ACC112 (cell line): Measurements from ENCODE around the gene LCE2B.
"Not testable (repeated sequence)": the region's sequence is repeated elsewhere in the genome, so short reads cannot be mapped to it uniquely, and the experiment has no call there.

Experiments used
- H2AFZ ChIP-seq: fragments of 200-600 bp; sonication (generic); one replicate; pipeline ENCODE4 v1.6.0; 2017; ENCODE audit warnings: antibody characterized with exemption, low read length; ENCODE audit not compliant: unreplicated experiment
- H3K27ac ChIP-seq: fragments of 200-600 bp; sonication (generic); 2 replicates; pipeline ENCODE4 v1.5.1; 2014; ENCODE audit warnings: low read depth, mild to moderate bottlenecking, antibody characterized with exemption, low read length, moderate library complexity
- H3K27me3 ChIP-seq: fragments of 200-600 bp; sonication (generic); 2 replicates; pipeline ENCODE4 v1.6.1; 2014; ENCODE audit warnings: mild to moderate bottlenecking, antibody characterized with exemption, low read length, moderate library complexity, mixed read lengths; ENCODE audit not compliant: insufficient read depth
- H3K36me3 ChIP-seq: fragments of 200-600 bp; sonication (generic); 2 replicates; pipeline ENCODE4 v1.6.1; 2016; ENCODE audit warnings: mild to moderate bottlenecking, antibody characterized with exemption, low read length, moderate library complexity, mixed read lengths; ENCODE audit not compliant: insufficient read depth
- H3K4me1 ChIP-seq: fragments of 200-600 bp; sonication (generic); one replicate; pipeline ENCODE4 v1.6.1; 2016; ENCODE audit warnings: low read length, mixed read lengths; ENCODE audit not compliant: insufficient read depth, unreplicated experiment, control insufficient read depth
- H3K4me3 ChIP-seq: fragments of 200-600 bp; sonication (generic); 2 replicates; pipeline ENCODE4 v1.5.1; 2014; ENCODE audit warnings: mild to moderate bottlenecking, low read depth, low read length
- H3K79me2 ChIP-seq: fragments of 200-600 bp; sonication (generic); one replicate; pipeline ENCODE4 v1.6.0; 2016; ENCODE audit warnings: low read length; ENCODE audit not compliant: control insufficient read depth, unreplicated experiment, insufficient read depth

LCE2B gene

DNA sequence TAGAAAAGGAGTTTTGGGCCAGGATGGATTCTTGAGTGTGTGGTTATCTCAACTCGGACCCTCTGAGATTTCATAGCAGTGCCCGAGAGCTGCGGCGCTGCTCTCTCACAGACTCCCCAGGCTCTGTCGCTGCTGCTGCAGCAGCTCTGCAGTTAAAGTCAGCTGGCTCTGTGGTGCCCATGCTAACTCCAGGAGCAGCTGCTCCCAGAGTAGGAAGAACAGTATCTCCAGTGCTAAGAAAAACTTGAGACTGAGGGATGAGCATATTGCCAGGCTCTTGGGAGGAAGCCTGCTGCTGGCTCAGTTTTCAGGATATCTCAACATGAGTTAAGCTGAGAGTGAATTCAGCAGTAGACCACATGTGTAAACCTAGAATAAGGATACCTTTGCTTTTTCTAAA, 18.3 kb upstream of the LCE2B start:
- no peaks in the 10 kb centered on the region for H3K79me2 ChIP-seq
- H3K4me1 ChIP-seq, result no peaks in the 10 kb centered on the region
- H3K27ac ChIP-seq, result no peak overlapping the region
- H3K27me3 ChIP-seq, result no peaks in the 10 kb centered on the region
- H3K4me3 ChIP-seq, result no peak overlapping the region
- H2AFZ ChIP-seq, result no peak overlapping the region
- no peaks in the 10 kb centered on the region for H3K36me3 ChIP-seq

DNA sequence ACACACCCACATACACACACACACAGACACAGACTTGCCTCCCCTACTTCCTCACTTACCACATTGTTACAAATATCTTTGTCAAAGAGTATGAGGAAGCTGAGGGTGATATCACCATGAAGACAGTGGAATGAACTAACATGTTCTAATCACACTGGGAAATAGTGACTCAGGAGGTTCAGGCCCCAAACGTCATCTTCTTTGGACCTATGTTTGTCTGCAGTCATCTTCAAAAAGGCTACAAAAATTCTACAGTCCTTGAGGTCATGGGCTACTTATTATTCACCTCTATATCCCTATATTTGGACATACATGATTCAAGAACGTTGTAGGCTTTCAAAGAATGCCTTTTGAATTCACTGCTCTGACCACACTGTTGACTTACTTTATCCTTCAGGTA, 12.9 kb upstream of the LCE2B start:
- Histone ChIP-seq H3K27me3 (no peaks in the 10 kb centered on the region), H2AFZ (no peak overlapping the region), H3K4me1 (no peaks in the 10 kb centered on the region), H3K36me3 (no peaks in the 10 kb centered on the region), H3K4me3 (no peak overlapping the region), H3K27ac (no peak overlapping the region), H3K79me2 (no peaks in the 10 kb centered on the region)

DNA sequence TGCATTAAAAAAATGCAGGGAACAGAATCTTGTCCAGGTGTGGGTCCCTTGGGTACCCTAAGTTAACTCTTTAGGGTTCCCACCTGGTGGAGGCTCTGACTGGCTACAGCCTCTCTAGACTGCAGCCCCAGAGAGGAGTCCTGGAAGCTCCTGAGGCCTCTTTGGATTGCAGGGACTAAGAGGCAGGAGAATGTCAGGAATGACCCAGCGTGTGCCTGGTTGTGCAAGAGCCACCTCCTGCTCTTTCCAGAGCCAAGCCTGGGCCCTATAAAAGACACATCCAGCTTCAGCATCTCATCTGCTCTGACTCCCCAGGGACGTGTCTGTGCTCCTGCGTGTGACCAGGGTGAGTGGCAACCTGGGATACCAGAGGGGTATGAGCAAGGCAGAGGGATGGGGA, 10.9 kb upstream of the LCE2B start, which contains the start of gene LCE2C:
LCE2C (plus strand) TSS at position 297 of the 400 bp plus-strand sequence. CDS start 737 bp downstream, outside the sequence.
- not testable (repeated sequence) for H3K27me3 ChIP-seq, H3K4me3 ChIP-seq, H3K36me3 ChIP-seq, H3K27ac ChIP-seq, H3K4me1 ChIP-seq, H3K79me2 ChIP-seq, H2AFZ ChIP-seq

DNA sequence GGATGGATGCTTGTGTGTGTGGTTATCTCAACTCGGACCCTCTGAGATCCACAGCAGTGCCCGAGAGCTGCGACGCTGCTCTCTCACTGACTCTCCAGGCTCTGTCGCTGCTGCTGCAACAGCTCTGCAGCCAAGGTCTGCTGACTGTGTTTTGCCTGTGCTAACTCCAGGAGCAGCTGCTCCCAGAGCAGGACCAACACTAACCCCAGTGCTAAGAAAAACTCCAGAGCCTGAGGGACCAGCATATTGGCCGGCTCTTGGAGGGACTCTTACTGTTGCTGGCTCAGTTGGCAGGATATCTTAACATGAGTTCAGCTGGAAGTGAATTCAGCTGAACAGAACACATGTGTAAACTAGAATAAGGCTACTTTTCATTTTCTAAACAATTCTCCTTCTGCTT, 6.5 kb upstream of the LCE2B start:
- no peak overlapping the region for H3K4me3 ChIP-seq
- no peaks in the 10 kb centered on the region for H3K36me3 ChIP-seq
- no peak overlapping the region for H3K27ac ChIP-seq
- H2AFZ ChIP-seq, result no peak overlapping the region
- no peaks in the 10 kb centered on the region for H3K27me3 ChIP-seq
- H3K4me1 ChIP-seq, result no peaks in the 10 kb centered on the region
- no peaks in the 10 kb centered on the region for H3K79me2 ChIP-seq

DNA sequence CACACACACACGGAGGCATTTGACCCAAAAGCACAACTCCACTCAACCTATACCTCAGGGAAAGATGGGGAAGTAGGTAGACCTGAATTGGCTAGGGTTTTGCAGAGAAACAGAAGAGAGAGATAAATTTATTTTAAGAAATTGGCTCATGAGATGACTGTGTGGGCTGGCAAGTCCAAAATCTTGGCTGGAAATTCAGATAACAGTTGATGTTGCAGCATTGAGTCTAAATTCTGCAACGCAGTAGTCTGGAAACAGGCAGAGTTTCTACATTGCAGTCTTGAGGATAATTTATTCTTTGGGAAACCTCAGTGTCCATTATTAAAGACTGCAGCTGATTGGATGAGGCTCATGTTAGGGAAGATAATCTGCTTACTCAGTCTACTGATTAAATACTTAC, 4.3 kb upstream of the LCE2B start:
- no peaks in the 10 kb centered on the region for H3K79me2 ChIP-seq
- no peaks in the 10 kb centered on the region for H3K4me1 ChIP-seq
- H3K36me3 ChIP-seq, result no peaks in the 10 kb centered on the region
- no peak overlapping the region for H3K4me3 ChIP-seq
- H2AFZ ChIP-seq, result no peak overlapping the region
- no peaks in the 10 kb centered on the region for H3K27me3 ChIP-seq
- H3K27ac ChIP-seq, result no peak overlapping the region

DNA sequence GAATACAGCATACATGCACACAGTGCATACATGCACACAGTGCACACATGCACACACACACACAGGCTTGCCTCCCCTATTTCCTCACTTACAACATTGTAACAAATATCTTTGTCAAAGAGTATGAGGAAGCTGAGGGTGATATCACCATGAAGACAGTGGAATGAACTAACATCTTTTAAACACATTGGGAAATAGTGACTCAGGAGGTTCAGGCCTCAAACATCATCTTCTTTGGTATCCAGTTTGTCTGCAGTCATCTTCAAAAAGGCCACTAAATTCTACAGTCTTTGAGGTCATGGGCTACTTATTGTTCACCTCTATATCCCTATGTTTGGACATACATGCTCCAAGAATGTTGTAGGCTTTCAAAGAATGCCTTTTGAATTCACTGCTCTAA, 2.1 kb upstream of the LCE2B start:
- no peaks in the 10 kb centered on the region for H3K79me2 ChIP-seq
- H3K36me3 ChIP-seq, result no peaks in the 10 kb centered on the region
- H3K4me3 ChIP-seq, result no peak overlapping the region
- no peak overlapping the region for H2AFZ ChIP-seq
- H3K27ac ChIP-seq, result no peak overlapping the region
- H3K4me1 ChIP-seq, result no peaks in the 10 kb centered on the region
- H3K27me3 ChIP-seq, result no peaks in the 10 kb centered on the region

DNA sequence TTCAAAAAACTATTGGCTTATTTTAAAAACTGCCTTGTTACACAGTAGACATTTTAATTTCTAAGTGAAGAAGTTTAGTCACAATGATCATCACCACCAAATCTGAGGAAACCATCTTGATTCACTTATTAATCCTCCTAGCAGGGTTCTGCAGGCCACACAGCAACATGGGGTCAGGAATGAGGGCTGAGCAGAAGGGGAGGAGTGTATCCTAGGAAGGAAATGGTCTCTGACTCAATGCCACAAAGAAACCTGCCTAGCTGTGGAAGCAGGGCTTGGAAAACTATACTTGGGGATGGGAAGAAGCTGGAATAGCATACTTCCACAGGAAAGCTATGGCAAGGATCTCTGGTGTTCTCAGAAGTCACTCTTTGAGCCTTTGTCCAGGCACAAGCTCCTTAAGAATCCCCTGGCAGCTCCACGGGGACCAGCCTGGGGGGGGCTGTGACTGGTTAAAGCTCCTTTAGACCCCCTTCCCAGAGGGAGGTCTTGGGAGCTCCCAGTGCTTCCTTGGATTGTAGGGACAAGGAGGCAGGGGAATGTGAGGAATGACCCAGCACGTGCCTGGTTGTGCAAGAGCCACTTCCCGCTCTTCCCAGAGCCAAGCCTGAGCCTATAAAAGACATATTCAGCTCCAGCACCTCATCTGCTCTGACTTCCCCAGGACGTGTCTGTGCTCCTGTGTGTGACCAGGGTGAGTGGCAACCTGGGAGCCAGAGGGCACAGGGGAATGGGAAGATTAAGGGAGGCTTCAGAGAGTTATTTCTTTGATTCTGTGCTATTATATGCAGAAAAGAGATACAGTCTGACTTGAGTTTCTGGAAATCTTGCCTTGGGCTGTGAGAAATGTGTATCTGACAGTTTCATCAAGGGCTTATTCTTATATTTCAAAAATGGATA, 12.0 kb downstream of the LCE2B start, which contains the start of gene LCE2A:
LCE2A (plus strand) TSS at position 645 of the 900 bp plus-strand sequence. CDS start 557 bp downstream, outside the sequence.
- Histone ChIP-seq H3K4me1 (no peaks in the 10 kb centered on the region), H3K27ac (no peak within 1 kb of the TSS), H3K36me3 (no peaks in the 10 kb centered on the region), H3K79me2 (no peaks in the 10 kb centered on the region), H3K27me3 (no peaks in the 10 kb centered on the region), H3K4me3 (no peak within 1 kb of the TSS), H2AFZ (no peak within 1 kb of the TSS)

DNA sequence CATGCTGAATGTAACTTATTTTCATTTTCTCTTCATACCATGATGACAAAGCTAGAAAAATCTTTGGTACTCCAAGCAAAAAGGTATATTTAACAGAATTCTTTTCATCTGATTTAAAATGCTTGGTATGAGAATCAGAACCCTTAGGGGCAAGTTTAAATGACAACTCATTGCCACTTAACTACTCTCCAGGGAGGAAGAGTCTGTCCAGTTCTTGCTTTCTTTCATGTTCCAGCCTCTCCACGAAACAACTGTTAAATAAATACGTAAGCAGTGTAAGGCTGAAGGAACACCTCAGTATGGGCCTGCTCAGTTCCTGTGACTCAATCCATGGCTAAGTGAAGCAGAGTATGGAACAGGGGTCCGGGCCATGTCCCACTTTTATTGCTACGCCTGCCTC, 13.8 kb downstream of the LCE2B start:
- Histone ChIP-seq H3K27ac (no peak overlapping the region), H3K4me1 (no peaks in the 10 kb centered on the region), H3K4me3 (no peak overlapping the region), H2AFZ (no peak overlapping the region), H3K27me3 (no peaks in the 10 kb centered on the region), H3K36me3 (no peaks in the 10 kb centered on the region), H3K79me2 (no peaks in the 10 kb centered on the region)

DNA sequence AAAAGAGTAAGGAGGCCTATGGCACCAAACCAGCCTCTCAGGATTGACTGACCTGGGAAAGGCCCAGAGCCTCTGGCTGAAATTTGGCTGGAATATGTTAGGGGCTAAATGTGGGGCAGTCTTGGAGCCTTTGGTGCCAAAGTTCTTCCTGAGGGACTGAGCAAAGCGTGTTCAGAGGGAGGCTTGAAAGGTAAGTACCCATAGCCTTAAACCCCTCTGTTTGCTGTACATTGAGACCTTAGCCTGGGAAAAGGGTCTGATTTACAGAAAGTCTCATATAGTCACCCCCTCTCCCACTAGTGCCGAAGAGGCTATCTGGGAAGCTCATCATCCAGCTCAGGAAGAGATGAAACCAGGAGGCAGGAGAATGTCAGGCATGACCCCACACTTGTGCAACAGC, 21.9 kb downstream of the LCE2B start, which contains the start of gene LCE4A:
LCE4A (plus strand) TSS at position 301 of the 400 bp plus-strand sequence. CDS start 916 bp downstream, outside the sequence.
- Histone ChIP-seq H3K36me3 (no peaks in the 10 kb centered on the region), H2AFZ (no peak within 1 kb of the TSS), H3K79me2 (no peaks in the 10 kb centered on the region), H3K4me1 (no peaks in the 10 kb centered on the region), H3K27ac (no peak within 1 kb of the TSS), H3K4me3 (no peak within 1 kb of the TSS), H3K27me3 (no peaks in the 10 kb centered on the region)

DNA sequence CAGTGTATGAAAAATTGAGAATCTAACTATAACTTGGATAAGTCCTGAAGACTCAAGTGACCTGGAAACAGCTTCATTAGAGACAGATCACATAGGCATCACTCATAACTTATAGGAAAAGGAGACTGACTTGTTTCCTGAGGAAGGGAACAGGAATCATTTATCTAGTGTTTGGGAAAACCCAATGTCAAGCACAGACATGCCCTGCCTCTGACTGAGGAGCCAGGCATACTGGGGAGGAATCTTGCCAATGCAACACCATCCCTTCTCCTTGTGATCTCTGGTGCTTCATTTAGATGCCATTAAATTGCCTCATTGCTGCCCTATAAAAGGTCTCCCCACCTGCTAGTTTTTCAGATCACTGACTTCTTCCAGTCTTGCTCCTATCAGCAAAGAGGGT, 32.3 kb downstream of the LCE2B start:
- H3K27me3 ChIP-seq, result no peaks in the 10 kb centered on the region
- H3K79me2 ChIP-seq, result no peaks in the 10 kb centered on the region
- H3K27ac ChIP-seq, result no peak overlapping the region
- H3K4me1 ChIP-seq, result no peaks in the 10 kb centered on the region
- H3K36me3 ChIP-seq, result no peaks in the 10 kb centered on the region
- H3K4me3 ChIP-seq, result no peak overlapping the region
- no peak overlapping the region for H2AFZ ChIP-seq

DNA sequence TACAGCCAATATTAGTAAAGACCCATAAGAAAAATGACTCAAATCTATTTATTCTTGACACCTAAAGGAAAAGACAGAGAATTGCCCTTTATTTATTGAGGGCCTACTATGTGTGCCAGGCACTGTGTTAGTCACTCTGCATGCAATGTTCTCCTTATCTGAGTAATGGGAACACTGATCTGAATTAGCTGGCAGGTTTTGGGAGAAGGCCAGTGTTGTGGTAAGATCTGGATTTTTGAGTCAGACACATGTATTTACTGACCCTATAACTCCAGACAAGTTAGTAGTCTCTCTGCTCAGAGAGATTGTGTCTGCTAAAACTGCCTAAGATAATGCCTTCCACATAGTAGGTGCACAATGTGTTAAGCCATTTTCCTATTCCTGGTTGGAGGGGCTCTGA, 39.3 kb downstream of the LCE2B start:
- Histone ChIP-seq H3K4me3 (no peak overlapping the region), H3K27ac (no peak overlapping the region), H3K79me2 (no peaks in the 10 kb centered on the region), H3K27me3 (no peaks in the 10 kb centered on the region), H3K4me1 (no peaks in the 10 kb centered on the region), H3K36me3 (no peaks in the 10 kb centered on the region), H2AFZ (no peak overlapping the region)
